Common myeloid progenitor, CD34-positive (primary cell): Measurements from ENCODE around the gene ZBTB25. TPM values are rescaled to one million over a fixed set of nuclear protein-coding genes. Genes with fewer than 3 reads are reported as not detected.
A peak's percentile ranks its signal among the peaks of the same experiment; 100 is the strongest.

Source experiments
- CTCF ChIA-PET: fragments of 350-600 bp; sonication (Branson Sonifier 250); formaldehyde crosslinking; loops from one replicate; lab custom pipeline; 2021; ENCODE audit warnings: antibody characterized with exemption; lab: Charles Lee
- POLR2A ChIA-PET: fragments of 350-600 bp; sonication (Branson Sonifier 250); formaldehyde crosslinking; loops from one replicate; lab custom pipeline; 2021; ENCODE audit warnings: antibody characterized with exemption; lab: Charles Lee
- DNase-seq, 3 donors: peaks; one replicate each; pipeline versions ENCODE4 v3.0.0 to v3.0.0-alpha.2; 2013
- H3K27ac ChIP-seq, 2 experiments: 1 replicate in 1 of 2; 2 replicates in 1 of 2; pipeline ENCODE4 v1.7.0; 2013; ENCODE audit warnings: inconsistent platforms in 2 of 2, low read length in 2 of 2, mild to moderate bottlenecking in 2 of 2, low read depth in 1 of 2, moderate library complexity in 1 of 2; ENCODE audit not compliant: severe bottlenecking in 2 of 2, insufficient read depth in 1 of 2, poor library complexity in 1 of 2
- H3K27me3 ChIP-seq, 5 experiments: replicated peaks in 2 of 5; 1 replicate in 3 of 5; 2 replicates in 2 of 5; pipeline versions ENCODE4 v1.6.1 to v1.7.0; 2013; ENCODE audit warnings: low read length in 4 of 5, mild to moderate bottlenecking in 2 of 5, moderate library complexity in 2 of 5, inconsistent platforms in 1 of 5; ENCODE audit not compliant: insufficient read depth in 5 of 5, control insufficient read depth in 4 of 5
- H3K36me3 ChIP-seq, 4 experiments: 1 replicate in 2 of 4; 2 replicates in 2 of 4; pipeline versions ENCODE4 v1.6.1 to v1.7.0; 2013; ENCODE audit warnings: low read length in 3 of 4, control low read depth in 1 of 4, mild to moderate bottlenecking in 1 of 4; ENCODE audit not compliant: control insufficient read depth in 4 of 4, insufficient read depth in 4 of 4
- H3K4me1 ChIP-seq, 4 experiments: 1 replicate in 3 of 4; 2 replicates in 1 of 4; pipeline versions ENCODE4 v1.6.1 to v1.7.1; 2013; ENCODE audit warnings: low read length in 3 of 4, mild to moderate bottlenecking in 3 of 4, control low read depth in 1 of 4, inconsistent platforms in 1 of 4, moderate library complexity in 1 of 4; ENCODE audit not compliant: control insufficient read depth in 4 of 4, insufficient read depth in 4 of 4; ENCODE audit errors: control extremely low read depth in 1 of 4
- H3K4me3 ChIP-seq, 7 experiments: 1 replicate in 4 of 7; 2 replicates in 3 of 7; pipeline versions ENCODE4 v1.5.1 to v1.7.0; 2013; ENCODE audit warnings: mild to moderate bottlenecking in 7 of 7, low read length in 6 of 7, moderate library complexity in 6 of 7, inconsistent platforms in 2 of 7, low read depth in 2 of 7, control low read depth in 1 of 7; ENCODE audit not compliant: insufficient read depth in 4 of 7, control insufficient read depth in 1 of 7; ENCODE audit errors: extremely low read depth in 1 of 7
- H3K9me3 ChIP-seq, 5 experiments: 1 replicate in 4 of 5; 2 replicates in 1 of 5; pipeline versions ENCODE4 v1.6.1 to v1.7.1; 2013; ENCODE audit warnings: low read length in 4 of 5, mild to moderate bottlenecking in 2 of 5, inconsistent platforms in 1 of 5, low read depth in 1 of 5, moderate library complexity in 1 of 5; ENCODE audit not compliant: control insufficient read depth in 4 of 5, insufficient read depth in 2 of 5; ENCODE audit errors: control extremely low read depth in 1 of 5
- WGBS: methylation state at CpG from one replicate; pipeline ENCODE4 v1.1.5; 2013; ENCODE audit not compliant: insufficient coverage; 5-methylcytosine and 5-hydroxymethylcytosine counted together
- polyA plus RNA-seq: library from polyadenylated mRNA; unstranded; fragments of 120-200 nt; gene quantifications from one replicate; pipeline ENCODE4 v1.2.1, GENCODE V29; 2013

The ZBTB25 gene
- polyA plus RNA-seq = 11.2 TPM

- ChIA-PET CTCF (interaction anchor here (0.8 to 3.2 kb wide), 5 partner anchors 12 to 134 kb away, joined by 3 to 16 read pairs (median 4); no protein-coding TSS in a partner anchor), POLR2A (interaction anchor here (0.9 to 2.7 kb wide), 6 partner anchors 11 to 165 kb away, joined by 3 to 8 read pairs (median 3); no protein-coding TSS in a partner anchor)
- under 1% methylated on average over 76 of the region's 87 CpGs for WGBS
- Histone ChIP-seq H3K4me3 (peak within 1 kb of the TSS; percentile 75 to 97 (median 90)), H3K27me3 (no peaks in the 10 kb centered on the region), H3K9me3 (no peaks in the 10 kb centered on the region), H3K27ac (peak within 1 kb of the TSS; percentile 97 to 99), H3K4me1 (peaks cover 31 to 68% (median 56%) of the 10 kb centered on the region in 4 experiments), H3K36me3 (no peaks in the 10 kb centered on the region)
- DNase-seq = peak; percentile 93 to 98 (median 98)
These were observed at the start of gene ZBTB25 for GRCh38 chr14:64503434-64504309. Gene ZBTB25 (minus strand): TSS chr14:64503838. CDS start chr14:64490533, 13,305 bp downstream.

DNA sequence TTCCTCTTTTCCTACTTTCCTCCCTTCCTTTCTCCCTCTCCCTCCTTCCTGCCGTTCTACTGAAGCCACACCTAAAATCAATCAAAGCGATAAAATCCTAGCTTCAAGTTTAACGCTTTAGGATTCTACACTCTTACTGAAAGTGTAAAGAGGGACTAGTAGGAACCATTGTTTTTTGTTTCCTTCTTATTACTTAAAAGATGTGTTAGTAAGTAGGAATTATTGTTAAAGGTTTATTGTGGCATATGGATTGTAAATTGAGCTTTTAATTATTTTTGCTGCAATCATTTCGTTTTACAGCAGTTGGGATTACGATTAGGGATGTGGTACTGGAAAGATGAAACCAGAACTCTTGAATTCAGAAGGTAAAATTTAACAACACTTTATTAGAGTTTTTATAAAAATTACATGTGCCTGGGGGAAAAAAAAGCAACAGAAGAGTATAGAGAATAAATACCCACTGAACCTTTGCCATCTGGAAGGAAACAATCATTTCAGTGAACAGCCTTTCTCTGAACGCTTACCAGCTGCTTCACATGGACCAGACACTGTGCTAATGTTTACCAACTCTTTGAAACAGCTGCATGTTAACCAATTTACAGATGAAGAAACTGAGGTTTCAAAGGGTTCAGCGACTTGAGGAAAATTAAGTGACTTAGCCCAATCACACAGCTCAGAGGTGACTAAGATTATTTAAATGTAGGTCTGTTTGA is 47.1 kb upstream of the ZBTB25 start:
- H3K27me3 ChIP-seq = peaks cover 10 to 43% (median 22%) of the 10 kb centered on the region in 5 experiments
- no peak overlapping the region for H3K27ac ChIP-seq
- ChIA-PET CTCF (interaction anchor here (1.0 to 2.2 kb wide), 5 partner anchors 8 to 119 kb away, joined by 3 to 5 read pairs (median 3); partner anchors contain the start of gene HSPA2), POLR2A (interaction anchor here (1.0 kb wide), 1 partner anchor 10 kb away, joined by 3 read pairs; the partner anchor contains the start of gene HSPA2)
- WGBS = 57% methylated on average over 2 of the region's 7 CpGs
- H3K36me3 ChIP-seq = no peaks in the 10 kb centered on the region
- no peak for DNase-seq
- H3K4me1 ChIP-seq = peaks cover 4 to 16% (median 10%) of the 10 kb centered on the region in 4 experiments
- no peaks in the 10 kb centered on the region for H3K9me3 ChIP-seq
- H3K4me3 ChIP-seq = no peak overlapping the region

GRCh38 chr14:64549791-64550620 is 46.4 kb upstream of the ZBTB25 start, which contains the start of gene PPP1R36:
Gene PPP1R36 (plus strand): TSS chr14:64549961. CDS start chr14:64549998, 37 bp downstream.
- peak within 1 kb of the TSS in 6 of 7 experiments; percentile 17 to 63 (median 46) for H3K4me3 ChIP-seq
- no peaks in the 10 kb centered on the region for H3K9me3 ChIP-seq
- CTCF ChIA-PET = interaction anchor here (1.1 to 1.5 kb wide), 2 partner anchors 10 to 120 kb away, joined by 3 read pairs; partner anchors contain the start of gene HSPA2
- H3K27me3 ChIP-seq = peaks cover 10 to 45% (median 22%) of the 10 kb centered on the region in 5 experiments
- no peak within 1 kb of the TSS for H3K27ac ChIP-seq
- H3K36me3 ChIP-seq = no peaks in the 10 kb centered on the region
- POLR2A ChIA-PET = interaction anchor here (1.0 kb wide), 1 partner anchor 10 kb away, joined by 3 read pairs; the partner anchor contains the start of gene HSPA2
- WGBS = 2% methylated on average over 39 of the region's 54 CpGs
- DNase-seq = peak; percentile 31 to 70 (median 66)
- H3K4me1 ChIP-seq = peaks cover 4 to 16% (median 10%) of the 10 kb centered on the region in 4 experiments

DNA sequence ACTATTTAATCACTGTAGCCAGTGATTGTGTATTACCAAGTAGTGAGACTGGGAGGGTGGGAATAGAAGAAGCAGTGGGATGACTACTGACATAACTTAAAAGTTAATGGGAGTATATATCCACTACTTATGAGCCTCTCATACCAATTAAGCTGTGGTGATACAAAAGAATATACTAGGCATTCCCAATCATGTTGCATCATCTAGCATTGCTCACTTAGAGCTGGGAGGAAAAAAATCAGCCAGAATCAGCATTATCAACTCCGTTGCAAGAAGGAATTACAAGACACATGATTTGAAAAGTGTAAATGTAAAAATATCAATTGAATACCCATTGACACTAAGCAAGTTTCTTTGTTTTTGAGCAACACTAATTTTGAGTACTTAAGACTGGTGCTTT is 45.4 kb upstream of the ZBTB25 start:
- DNase-seq = no peak
- Histone ChIP-seq H3K4me3 (peak overlapping the region in 1 of 7 experiments; percentile 37), H3K27ac (no peak overlapping the region), H3K9me3 (no peaks in the 10 kb centered on the region), H3K27me3 (peaks cover 11 to 55% (median 25%) of the 10 kb centered on the region in 5 experiments), H3K4me1 (peaks cover 4 to 16% (median 10%) of the 10 kb centered on the region in 4 experiments), H3K36me3 (no peaks in the 10 kb centered on the region)
- ChIA-PET POLR2A (no interaction called here), CTCF (interaction anchor here (0.9 kb wide), 1 partner anchor 9 kb away, joined by 3 read pairs; no protein-coding TSS in a partner anchor)
- WGBS = no CpG with 5 or more reads among the region's 1 CpG

GRCh38 chr14:64544607-64545312 is 41.1 kb upstream of the ZBTB25 start:
- Histone ChIP-seq H3K4me1 (peaks cover 4 to 21% (median 20%) of the 10 kb centered on the region in 4 experiments), H3K27me3 (peaks cover 16 to 64% (median 43%) of the 10 kb centered on the region in 5 experiments), H3K27ac (no peak overlapping the region), H3K4me3 (no peak overlapping the region), H3K36me3 (no peaks in the 10 kb centered on the region), H3K9me3 (peaks cover 0 to 19% (median 18%) of the 10 kb centered on the region in 5 experiments)
- no peak for DNase-seq
- POLR2A ChIA-PET = no interaction called here
- WGBS = 89% methylated on average over 1 of the region's 5 CpGs
- CTCF ChIA-PET = interaction anchor here (1.4 to 1.6 kb wide), 2 partner anchors 11 to 92 kb away, joined by 4 to 7 read pairs; no protein-coding TSS in a partner anchor
